Iris pigment epithelial cell (primary cell): ENCODE data around the gene DNAH1.
"Not testable (repeated sequence)": the region's sequence is repeated elsewhere in the genome, so short reads cannot be mapped to it uniquely, and the experiment has no call there.

ENCODE experiments used
- DNase-seq: peaks from one replicate; pipeline ENCODE4 v3.0.0-alpha.2; 2011; ENCODE audit warnings: low read depth

DNAH1 gene

DNA sequence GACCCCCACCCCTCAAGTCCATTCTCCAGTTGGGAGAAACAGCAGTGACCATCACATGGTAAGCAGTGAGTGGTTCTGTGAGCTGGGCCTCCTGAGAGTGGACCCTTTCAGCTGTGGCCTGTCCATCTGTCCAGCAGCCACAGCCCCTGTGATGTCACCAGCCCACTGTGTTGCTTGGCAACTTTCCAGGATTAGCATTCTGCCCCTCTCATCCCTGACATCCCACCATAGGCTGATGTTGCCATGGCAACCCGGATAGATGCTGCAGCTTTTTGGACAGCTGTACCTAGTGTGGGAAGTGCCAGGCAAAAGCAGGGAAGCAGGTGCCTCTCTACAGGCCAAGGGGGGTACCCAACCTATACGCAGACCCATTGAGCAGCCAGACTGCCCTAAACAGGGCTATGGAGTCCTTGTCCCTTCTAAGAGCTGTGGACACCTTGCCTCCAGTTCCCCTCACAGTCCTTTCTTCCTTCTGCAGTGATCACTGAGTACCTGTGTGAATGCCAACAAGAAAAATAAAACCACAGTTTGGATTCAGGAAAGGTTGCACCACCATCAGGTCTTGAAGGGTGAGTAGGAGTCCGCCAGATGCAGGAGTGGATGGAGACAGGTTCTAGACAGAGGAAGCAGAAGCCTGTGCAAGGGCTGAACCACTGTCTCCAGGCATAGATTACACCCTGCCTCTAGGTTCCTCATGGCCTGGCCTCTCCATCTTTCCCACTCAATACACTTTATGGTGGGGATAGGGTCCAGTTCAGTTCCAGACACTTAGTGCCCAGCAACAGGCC, at the start of gene DNAH1:
Gene DNAH1 (plus strand): TSS at position 343 of the 788 bp plus-strand sequence. CDS start 6,124 bp downstream, outside the sequence.
- DNase-seq: no peak

DNA sequence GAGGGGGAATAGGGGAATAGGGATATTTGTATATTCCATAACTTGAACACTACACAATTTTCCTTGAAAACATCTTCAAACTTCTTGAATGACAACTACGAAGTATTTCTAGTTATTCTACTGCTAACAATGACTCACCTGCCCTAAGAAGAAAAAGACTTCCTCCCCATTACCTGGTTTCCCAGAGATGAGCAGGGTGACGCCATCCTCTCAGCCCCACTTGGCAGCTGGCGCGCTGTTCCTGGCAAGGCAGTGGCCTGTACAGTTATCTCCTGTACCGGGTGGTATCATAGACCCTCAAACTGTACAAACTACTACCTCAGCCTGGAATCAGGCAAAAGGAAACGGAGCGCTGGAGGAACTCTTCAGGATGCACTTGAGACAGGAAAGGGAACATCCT, 48.1 kb upstream of the DNAH1 start:
- DNase-seq: no peak

DNA sequence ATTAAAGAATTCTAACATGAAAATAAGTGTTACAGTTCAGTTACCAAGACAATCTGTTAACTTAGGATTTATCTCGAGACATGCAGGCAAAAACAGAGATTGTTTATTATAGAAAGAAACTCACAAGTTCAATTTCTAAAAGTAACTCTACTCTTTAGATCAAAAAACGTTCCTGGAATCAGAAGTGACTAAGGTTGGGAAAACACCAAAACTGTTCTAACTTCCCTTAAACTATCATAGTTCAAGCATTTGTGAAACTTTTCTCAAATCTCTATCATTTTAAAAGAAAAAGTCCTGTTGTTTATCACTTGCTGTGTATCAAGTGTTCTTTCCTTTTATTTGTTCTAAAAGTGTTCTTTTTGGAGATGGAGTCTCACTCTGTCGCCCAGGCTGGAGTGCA, 46.3 kb upstream of the DNAH1 start:
- no peak for DNase-seq

DNA sequence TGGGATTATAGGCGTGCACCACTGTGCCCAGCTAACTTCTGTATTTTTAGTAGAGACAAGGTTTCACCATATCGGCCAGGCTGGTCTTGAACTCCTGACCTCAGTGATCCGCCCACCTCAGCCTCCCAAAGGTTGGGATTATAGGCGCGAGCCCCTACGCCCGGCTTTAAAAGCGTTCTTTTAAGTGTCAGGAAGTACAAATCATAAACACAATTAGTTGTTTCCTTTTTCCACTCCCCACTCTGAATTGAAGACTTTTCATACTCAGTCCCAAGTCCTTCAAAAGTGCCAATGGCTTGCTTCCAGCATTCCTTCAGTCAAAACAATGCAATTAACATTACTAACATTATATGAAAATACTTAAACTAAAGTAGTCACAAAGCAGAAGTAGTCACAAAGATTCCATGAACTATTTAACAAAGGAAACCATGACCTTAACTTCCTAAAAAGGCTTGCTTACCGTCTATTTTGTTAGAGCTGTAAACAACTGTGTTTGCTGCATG, 45.8 kb upstream of the DNAH1 start:
- no peak for DNase-seq

DNA sequence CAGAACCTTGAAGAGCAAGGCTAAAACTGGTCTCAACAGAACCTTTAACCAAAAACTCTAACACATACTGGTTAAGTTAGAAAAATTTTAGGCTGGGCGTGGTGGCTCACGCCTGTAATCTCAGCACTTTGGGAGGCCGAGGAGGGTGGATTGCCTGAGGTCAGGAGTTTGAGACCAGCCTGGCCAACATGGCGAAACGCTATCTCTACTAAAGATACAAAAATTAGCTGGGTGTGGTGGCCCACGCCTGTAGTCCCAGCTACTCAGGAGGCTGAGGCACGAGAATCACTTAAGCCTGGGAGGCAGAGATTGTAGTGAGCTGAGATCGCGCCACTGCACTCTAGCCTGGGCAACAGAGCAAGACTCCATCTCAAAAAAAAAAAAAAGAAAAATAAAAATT, 43.9 kb upstream of the DNAH1 start:
- not testable (repeated sequence) for DNase-seq

DNA sequence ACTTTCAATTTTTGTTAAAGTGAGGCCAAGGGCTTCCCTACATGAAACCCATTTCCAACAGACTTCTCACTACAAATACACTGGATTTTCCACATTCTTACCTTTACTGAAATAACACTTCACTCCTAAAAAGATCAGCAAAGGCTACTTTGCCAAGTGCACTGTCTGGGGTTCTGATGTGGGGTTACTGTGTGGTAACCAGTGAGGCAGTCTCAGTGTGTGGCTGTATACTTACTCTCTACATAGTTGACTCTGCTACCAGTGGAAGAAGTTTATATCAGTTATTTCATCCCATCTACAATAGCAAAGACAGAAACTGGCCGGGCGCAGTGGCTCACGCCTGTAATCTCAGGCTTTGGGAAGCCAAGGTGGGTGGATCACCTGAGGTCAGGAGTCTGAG, 43.3 kb upstream of the DNAH1 start:
- no peak for DNase-seq

DNA sequence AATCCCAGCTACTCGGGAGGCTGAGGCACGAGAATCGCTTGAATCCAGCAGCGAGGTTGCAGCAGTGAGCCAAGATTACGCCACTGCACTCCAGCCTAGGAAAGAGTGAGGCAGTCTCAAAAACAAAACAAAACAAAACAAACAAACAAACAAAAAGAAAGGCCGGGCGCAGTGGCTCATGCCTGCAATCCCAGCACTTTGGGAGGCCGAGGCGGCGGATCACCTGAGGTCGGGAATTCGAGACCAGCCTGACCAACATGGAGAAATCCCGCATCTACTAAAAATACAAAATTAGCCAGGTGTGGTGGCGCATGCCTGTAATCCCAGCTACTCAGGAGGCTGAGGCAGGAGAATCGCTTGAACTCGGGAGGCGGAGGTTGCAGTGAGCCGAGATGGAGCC, 41.3 kb upstream of the DNAH1 start:
- not testable (repeated sequence) for DNase-seq

DNA sequence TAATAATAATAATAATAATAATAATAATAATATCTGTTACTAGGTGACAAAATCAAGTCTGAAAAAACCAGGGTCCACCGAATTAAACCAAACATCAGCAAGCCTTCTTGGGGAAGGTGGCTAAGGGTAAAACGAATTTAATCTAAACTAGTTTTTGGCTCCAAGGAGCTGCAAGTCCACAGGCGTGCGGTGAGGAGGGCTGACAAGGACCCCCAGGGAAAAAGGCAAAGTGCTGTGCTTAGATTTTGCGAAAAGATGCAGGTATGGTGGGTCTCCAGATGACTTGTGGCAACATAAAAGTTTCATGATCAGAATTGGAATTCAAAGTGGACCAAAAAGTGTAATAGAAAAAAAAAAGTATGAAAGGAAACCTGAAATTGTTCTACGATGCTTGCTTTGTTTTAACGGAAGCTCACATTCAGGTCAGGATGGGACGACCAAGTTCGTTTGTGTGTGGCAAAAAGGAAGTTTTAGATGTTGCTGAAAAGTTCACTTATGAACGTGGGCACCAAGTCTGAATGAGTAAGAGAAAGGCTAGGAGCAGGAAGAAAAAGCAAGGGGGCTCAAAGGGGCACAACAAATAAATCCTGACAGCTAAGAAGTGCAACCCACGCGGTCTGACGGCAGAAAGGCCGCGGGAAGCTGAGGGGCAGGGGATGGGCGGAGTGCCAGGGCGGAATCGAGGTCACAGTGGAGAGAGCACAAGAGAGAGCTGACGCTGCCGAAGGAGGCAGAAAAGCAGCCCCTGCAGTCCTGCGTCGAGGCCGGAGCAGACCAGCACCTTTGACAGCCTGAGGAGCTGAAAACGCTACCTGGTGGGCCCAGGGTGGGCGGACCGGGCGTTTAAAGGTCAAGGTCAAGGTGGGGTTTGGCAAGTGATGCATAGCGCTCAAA, 38.8 kb upstream of the DNAH1 start:
- DNase-seq: peak; percentile 73

DNA sequence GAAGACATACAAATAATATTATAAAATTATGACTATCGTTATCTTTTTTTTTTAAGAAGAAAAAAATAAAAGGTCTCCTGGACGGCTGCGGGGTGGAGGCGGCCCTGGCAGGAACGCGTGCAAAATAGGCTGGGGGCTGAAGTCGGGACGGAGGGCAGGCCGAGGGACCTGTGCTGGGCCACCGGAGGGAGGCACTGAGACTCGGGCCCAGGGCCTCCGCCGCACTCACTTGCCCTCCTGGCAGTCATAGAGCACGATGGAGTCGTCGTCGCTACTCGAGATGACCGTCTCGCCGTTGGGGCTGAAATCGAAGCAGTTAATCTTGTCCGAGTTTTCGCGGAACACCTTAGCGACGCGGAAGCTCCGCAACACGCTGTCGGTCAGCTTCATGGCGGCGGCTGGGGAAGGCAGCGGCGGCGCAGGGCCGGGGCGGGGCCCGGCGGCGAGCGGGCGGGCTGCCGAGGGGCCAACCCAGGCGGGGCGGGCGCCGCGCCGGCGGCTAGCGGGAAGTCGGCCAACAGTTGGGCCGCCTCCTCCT, 38.1 kb upstream of the DNAH1 start:
- DNase-seq: peak; percentile 40

DNA sequence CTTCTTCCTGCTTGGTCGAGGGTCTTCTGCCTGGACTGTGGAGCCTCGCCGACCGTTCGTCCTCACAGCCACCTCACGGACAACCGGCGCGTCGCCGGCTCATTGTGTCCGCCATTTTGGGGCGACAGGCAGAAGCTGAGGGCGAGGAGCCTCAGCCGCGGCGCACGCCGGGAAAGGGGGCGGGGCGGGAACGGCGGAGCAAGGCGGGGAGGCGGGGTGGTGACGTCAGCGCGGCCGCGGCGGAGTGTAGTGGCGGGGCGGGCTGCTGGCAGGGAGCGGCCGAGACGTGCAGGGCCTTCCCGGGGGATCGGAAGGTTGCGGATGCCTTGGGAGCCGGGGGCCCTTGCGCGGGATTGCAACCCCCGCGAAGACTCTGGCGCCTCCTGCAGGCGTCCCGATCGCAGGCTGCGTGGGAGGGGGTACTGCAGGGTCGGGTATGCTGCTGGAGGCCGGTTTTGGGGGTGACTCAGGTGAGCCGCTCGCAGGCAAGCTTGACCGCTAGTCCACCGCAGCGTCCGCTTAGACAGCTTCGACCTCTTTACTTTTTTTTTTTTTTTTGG, 37.5 kb upstream of the DNAH1 start, which contains the start of gene WDR82:
Gene WDR82 (minus strand): TSS at position 140 of the 560 bp plus-strand sequence. CDS start 288 bp downstream, outside the sequence.
- peak; percentile 93 for DNase-seq

DNA sequence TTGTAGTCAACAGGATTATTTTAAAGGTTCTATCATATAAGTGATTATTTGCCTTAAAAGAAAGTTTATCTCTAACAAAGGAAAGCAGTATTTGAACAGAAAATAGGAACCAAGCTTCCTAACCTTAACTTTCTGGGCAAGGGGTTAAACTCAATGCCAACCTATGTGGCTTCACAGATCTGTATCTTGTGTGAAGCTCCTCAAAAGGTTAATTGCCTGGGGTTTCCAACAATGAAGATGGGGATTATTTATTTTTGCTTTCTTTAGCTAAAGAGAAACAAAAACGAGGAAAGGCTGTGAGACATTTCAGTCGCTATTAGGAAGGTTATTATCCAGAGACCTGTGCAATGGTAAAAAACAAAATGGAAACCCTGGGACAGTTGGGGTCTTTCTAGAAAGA, 36.5 kb upstream of the DNAH1 start:
- no peak for DNase-seq

DNA sequence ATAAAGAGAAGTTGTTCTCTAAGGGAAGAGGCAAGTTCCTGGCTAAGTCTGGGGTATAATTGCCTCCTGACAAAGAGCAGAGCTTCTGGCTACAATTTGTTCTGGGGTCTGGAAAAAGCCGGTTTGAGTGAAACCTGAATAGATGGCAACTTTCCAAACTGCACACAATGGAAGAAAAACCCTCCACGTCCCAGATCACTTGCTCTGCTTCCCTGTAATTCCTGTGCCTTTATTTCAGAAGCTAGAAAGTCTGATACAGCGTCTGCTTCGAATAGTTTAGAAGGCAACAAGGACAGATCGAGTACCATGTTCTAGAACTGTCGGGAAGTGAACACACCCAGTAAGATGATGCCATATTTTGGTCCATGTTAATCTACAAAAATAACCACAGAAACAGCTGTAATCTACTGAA, 36.1 kb upstream of the DNAH1 start:
- peak; percentile 56 for DNase-seq

DNA sequence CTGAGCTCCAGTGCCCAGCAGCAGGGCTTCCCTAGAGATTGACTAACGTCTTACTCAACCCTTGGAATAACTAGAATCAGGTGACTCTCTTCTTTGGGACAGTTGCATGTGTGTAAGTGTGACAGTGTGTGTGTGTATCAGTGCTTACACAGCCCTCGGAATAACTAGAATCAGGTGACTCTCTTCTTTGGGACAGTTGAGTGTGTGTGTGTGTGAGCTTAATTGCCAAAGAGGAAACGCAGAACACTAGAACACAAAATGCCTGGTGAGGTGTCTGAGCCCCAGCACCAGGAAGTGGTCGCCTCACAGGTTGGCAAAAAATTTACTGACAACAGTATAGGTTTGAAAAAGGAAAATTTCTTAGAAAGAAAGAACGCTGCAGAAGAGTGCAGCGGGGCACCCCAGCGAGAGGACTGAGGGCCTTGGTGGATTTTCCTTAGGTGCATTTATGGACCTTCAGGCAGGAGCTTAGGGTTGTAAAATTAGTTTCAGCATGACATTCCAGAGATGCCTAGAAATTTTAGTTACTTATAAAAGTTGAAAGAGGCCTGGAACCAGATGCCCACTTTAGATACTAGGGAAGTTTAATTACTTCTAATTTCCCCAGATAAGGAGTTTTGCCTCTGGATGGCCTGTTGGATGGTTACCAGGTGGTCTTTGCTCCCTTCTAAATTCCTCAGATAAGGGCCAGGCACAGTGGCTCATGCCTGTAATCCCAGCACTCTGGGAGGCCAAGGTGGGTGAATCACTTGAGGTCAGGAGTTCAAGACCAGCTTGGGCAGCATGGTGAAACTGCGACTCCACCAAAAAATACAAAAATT, 33.9 kb upstream of the DNAH1 start:
- DNase-seq: no peak

DNA sequence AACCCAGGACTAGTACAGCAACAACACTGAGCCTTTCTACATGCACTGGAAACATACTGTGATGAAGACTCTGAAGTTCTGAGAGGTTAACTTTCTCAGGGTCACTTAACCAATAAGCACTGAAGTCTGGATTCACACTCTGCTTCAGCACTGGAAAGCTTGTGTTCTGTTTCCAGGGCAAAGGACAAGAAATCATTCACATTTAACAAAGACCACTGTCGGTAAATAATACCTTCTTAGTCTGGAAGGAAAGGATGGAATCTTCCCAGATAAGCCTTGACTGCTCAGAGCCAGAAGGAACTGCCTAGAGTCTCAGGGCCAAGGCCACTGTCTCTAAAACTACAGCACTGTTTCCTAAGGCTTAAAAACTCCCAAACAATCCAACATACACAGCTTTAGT, 32.8 kb upstream of the DNAH1 start:
- DNase-seq: no peak

DNA sequence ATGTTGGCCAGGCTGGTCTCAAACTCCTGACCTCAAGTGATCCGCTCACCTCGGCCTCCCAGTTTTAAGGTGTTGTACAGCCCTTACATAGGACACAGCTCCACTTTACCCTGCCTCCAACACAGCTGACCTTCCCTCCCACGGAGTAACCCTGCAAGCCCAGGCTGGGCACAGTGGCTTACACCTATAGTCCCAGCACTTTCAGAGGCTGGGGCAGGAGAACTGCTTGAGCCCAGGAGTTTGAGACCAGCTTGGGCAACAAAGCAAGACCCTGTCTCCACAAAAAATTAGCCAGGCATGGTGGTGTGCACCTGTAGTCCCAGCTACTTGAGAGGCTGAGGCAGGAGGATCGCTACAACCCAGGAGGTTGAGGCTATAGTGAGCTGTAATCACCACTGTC, 32.1 kb upstream of the DNAH1 start:
- DNase-seq: not testable (repeated sequence)

DNA sequence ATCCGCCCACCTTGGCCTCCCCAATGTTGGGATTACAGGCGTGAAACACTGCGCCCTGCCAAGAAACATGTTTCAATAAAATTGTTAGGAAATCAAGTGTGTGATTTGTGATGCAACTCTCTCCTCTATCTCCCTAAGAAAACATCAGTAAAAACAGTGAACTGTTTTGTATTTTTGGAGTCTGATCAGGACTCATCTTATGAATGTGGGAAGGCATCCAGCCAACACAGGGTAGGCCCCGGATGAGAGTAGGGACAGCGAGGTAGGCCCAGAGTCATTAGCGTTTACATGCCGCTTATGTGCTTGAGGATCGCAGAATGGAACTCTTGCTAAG, 29.4 kb upstream of the DNAH1 start:
- DNase-seq: peak; percentile 61

DNA sequence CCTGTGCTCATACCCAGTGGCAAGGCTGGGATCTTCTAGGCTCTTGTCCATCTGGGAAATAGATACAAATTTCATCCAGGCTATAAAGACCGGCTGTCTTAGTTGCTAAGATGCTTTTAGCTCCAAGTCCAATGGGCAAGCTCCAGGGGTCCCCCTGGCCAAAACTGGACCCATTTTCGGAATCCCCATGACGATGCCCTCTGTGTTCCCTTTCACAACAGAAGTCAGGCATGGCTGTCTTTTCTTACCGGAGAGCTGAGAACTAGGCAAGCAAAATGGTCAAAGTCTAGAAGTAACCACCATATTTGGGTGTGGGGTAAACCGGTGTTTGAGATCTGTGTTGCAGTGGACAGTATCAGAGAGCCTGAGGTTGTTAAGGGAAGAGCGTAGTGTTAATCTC, 27.4 kb upstream of the DNAH1 start:
- no peak for DNase-seq

DNA sequence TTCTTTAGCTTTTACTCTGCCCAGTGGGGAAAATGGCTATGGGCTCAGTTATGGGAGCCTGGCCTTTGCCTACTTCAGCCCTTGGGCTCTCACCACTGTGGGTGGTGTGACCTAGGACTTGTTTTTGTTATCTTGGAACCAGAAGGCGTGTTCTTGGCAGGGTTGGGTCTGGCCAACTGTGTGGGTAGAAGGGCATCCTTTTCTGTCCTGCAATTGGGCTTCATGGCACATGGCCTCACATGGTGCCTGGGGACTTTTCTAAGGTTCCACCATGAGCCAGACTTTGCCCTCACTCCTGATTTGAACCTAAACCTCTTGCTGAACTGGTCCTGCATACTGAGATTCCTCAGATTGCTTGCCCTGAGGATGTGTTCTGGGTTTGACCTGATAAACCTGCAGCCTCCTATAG, 26.8 kb upstream of the DNAH1 start:
- DNase-seq: no peak

DNA sequence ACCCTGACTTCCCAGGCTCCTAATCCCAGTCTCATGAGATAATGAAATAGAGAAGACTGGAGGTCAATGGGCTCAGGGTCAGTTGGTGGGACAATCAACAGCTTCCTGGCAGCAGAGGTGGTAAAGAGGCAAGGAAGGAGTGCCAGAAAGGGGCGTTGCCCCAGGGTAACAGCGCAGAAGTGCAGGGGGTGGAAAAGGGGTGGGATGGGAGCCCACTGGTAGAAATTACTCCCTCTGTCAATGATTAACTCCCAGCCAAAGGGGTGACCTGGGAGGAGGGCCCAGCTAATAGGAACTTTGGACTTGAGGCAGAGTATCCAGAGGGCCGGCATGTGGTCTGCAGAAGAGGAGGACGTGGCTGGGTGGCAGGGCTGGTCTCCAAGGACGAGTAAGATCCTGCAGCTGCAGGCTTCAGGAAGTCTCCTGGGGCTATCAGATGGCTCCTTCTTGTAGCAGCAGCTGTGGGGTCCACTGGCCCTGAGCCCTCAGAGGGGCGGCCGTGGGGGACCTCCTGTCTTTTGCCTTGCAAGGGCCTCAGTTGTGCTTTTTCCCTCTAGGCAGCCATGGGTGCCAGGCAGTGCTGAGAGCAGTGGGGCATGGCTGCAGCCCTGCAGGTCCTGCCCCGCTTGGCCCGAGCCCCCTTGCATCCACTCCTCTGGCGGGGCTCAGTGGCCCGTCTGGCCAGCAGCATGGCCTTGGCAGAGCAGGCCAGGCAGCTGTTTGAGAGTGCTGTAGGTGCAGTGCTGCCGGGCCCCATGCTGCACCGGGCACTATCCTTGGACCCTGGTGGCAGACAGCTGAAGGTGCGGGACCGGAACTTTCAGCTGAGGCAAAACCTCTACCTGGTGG, 26.1 kb upstream of the DNAH1 start:
- DNase-seq: no peak
